ENCODE measurements around the gene ABI3BP. TPM values are rescaled to one million over a fixed set of nuclear protein-coding genes. Genes with fewer than 3 reads are reported as not detected.

Gene ABI3BP
- total RNA-seq, 1 experiment from 2014 or later, result 0.15 TPM

DNA sequence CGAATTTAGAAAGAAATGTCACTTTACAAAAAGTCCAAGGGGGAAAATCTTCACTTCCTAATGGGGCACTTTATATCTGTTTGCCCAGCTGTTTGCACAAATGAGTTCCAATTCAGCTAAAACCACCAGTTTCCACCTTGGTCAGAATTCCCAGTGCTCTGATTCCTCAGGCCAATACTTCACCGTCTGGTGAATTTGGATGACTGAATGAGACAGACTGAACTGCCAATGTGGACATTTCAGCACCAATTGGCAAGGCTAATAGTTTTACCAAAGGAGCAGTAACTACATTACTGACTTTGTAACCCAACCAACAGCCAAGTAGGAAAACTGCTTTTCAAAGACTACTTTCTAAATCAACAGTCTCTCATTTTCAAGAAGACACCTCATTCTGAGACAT, 51.8 kb downstream of the ABI3BP start:
- Histone ChIP-seq H3K9me3 (ENCODE audit: control insufficient read depth in 1 of 2, insufficient read depth in 1 of 2, low read depth in 1 of 2, low read length in 2 of 2) (no peaks in the 10 kb centered on the region), H3K4me1 (ENCODE audit: control insufficient read depth in 1 of 2, insufficient read depth in 2 of 2, low read length in 2 of 2) (no peaks in the 10 kb centered on the region), H3K4me2 (ENCODE audit: low read length) (no peak overlapping the region), H3K9ac (ENCODE audit: low read length) (no peak overlapping the region), H3K79me2 (ENCODE audit: insufficient read depth, low read length) (no peaks in the 10 kb centered on the region), H3K4me3 (replicated peaks in 1 of 2; ENCODE audit: low read depth in 1 of 2, low read length in 2 of 2) (no peak overlapping the region), H3K9me2 (ENCODE audit: insufficient read depth) (no peaks in the 10 kb centered on the region), H3K27ac (ENCODE audit: low read depth, low read length) (no peak overlapping the region), H4K20me1 (ENCODE audit: insufficient read depth) (no peaks in the 10 kb centered on the region), H3K36me3 (ENCODE audit: control insufficient read depth in 1 of 2, insufficient read depth in 2 of 2, low read length in 2 of 2) (no peaks in the 10 kb centered on the region), H3K27me3 (ENCODE audit: insufficient read depth, low read length) (no peaks in the 10 kb centered on the region), H2AFZ (ENCODE audit: low read depth, low read length, poor library complexity, severe bottlenecking) (no peak overlapping the region)
- DNase-seq (ENCODE audit: low read depth, low spot score) (no peak), ATAC-seq (no peak)
- intact Hi-C loops (cut with micrococcal nuclease), result no loop called here
- no TSS peak for BruUV-seq (replicated peaks)
- ChIA-PET RAD21 (ENCODE audit: low non-redundant PET in 1 of 2, low total read pairs in 2 of 2, uncharacterized antibody in 2 of 2, unreplicated experiment in 2 of 2) (no interaction called here), CTCF (interaction anchor here (0.6 kb wide), 1 partner anchor 15 kb away, joined by 3 read pairs; no protein-coding TSS in a partner anchor), POLR2A (no interaction called here)
- no peak for TF ChIP-seq YY1 (IDR thresholded peaks at IDR 0.05; ENCODE audit: extremely low read depth, insufficient replicate concordance, low read depth, low read length)
- TF ChIP-seq, protein P1, sequence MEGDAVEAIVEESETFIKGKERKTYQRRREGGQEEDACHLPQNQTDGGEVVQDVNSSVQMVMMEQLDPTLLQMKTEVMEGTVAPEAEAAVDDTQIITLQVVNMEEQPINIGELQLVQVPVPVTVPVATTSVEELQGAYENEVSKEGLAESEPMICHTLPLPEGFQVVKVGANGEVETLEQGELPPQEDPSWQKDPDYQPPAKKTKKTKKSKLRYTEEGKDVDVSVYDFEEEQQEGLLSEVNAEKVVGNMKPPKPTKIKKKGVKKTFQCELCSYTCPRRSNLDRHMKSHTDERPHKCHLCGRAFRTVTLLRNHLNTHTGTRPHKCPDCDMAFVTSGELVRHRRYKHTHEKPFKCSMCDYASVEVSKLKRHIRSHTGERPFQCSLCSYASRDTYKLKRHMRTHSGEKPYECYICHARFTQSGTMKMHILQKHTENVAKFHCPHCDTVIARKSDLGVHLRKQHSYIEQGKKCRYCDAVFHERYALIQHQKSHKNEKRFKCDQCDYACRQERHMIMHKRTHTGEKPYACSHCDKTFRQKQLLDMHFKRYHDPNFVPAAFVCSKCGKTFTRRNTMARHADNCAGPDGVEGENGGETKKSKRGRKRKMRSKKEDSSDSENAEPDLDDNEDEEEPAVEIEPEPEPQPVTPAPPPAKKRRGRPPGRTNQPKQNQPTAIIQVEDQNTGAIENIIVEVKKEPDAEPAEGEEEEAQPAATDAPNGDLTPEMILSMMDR (IDR thresholded peaks at IDR 0.05 in 2 of 3, conservative IDR thresholded peaks at IDR 0.05 in 1 of 3; ENCODE audit: borderline replicate concordance in 1 of 3, insufficient read depth in 1 of 3, low read depth in 2 of 3, low read length in 2 of 3), result no peak
- TF ChIP-seq CBX3 (IDR thresholded peaks at IDR 0.05; ENCODE audit: low read depth), result no peak
- TF ChIP-seq JUND (IDR thresholded peaks at IDR 0.05), result no peak

DNA sequence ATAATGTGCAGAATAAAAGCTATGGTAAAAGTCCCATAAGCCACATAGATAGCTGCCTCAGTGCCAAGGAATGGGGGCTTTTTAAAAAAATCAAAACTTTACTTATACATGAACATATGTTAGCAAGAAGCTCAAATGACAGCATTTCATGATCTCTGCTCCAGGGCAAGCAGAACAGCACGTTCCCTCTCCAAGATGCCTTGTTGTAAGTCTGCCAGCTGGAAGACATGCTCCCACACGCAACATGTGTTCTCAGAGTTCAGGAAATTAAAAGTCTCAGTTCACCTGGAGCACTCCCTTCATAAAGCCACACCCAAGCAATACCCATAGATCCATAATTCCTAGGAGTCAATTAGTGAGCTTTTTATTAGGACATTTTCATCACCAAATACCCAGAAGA, 52.2 kb downstream of the ABI3BP start:
- CTCF ChIA-PET, result interaction anchor here (0.6 kb wide), 1 partner anchor 15 kb away, joined by 3 read pairs; no protein-coding TSS in a partner anchor
- Histone ChIP-seq H3K79me2 (ENCODE audit: insufficient read depth, low read length) (no peaks in the 10 kb centered on the region), H4K20me1 (ENCODE audit: insufficient read depth) (no peaks in the 10 kb centered on the region), H3K4me2 (ENCODE audit: low read length) (no peak overlapping the region), H3K27me3 (ENCODE audit: insufficient read depth, low read length) (no peaks in the 10 kb centered on the region), H3K9me3 (ENCODE audit: control insufficient read depth in 1 of 2, insufficient read depth in 1 of 2, low read depth in 1 of 2, low read length in 2 of 2) (no peaks in the 10 kb centered on the region), H3K36me3 (ENCODE audit: control insufficient read depth in 1 of 2, insufficient read depth in 2 of 2, low read length in 2 of 2) (no peaks in the 10 kb centered on the region), H3K4me3 (replicated peaks in 1 of 2; ENCODE audit: low read depth in 1 of 2, low read length in 2 of 2) (no peak overlapping the region), H3K9ac (ENCODE audit: low read length) (no peak overlapping the region), H3K27ac (ENCODE audit: low read depth, low read length) (no peak overlapping the region), H3K4me1 (ENCODE audit: control insufficient read depth in 1 of 2, insufficient read depth in 2 of 2, low read length in 2 of 2) (no peaks in the 10 kb centered on the region), H2AFZ (ENCODE audit: low read depth, low read length, poor library complexity, severe bottlenecking) (no peak overlapping the region), H3K9me2 (ENCODE audit: insufficient read depth) (no peaks in the 10 kb centered on the region)
- intact Hi-C loops (cut with micrococcal nuclease), result no loop called here
- ATAC-seq, result no peak
- no TSS peak for BruUV-seq (replicated peaks)
- RAD21 ChIA-PET (ENCODE audit: low non-redundant PET in 1 of 2, low total read pairs in 2 of 2, uncharacterized antibody in 2 of 2, unreplicated experiment in 2 of 2), result no interaction called here
- POLR2A ChIA-PET, result no interaction called here
- DNase-seq (ENCODE audit: low read depth, low spot score), result no peak
- TF ChIP-seq, protein P2, sequence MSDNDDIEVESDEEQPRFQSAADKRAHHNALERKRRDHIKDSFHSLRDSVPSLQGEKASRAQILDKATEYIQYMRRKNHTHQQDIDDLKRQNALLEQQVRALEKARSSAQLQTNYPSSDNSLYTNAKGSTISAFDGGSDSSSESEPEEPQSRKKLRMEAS (IDR thresholded peaks at IDR 0.05), result no peak
- TF ChIP-seq, protein P3, sequence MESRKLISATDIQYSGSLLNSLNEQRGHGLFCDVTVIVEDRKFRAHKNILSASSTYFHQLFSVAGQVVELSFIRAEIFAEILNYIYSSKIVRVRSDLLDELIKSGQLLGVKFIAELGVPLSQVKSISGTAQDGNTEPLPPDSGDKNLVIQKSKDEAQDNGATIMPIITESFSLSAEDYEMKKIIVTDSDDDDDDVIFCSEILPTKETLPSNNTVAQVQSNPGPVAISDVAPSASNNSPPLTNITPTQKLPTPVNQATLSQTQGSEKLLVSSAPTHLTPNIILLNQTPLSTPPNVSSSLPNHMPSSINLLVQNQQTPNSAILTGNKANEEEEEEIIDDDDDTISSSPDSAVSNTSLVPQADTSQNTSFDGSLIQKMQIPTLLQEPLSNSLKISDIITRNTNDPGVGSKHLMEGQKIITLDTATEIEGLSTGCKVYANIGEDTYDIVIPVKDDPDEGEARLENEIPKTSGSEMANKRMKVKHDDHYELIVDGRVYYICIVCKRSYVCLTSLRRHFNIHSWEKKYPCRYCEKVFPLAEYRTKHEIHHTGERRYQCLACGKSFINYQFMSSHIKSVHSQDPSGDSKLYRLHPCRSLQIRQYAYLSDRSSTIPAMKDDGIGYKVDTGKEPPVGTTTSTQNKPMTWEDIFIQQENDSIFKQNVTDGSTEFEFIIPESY (IDR thresholded peaks at IDR 0.05; ENCODE audit: extremely low read depth, insufficient replicate concordance, low read length), result no peak
- TF ChIP-seq CBX3 (IDR thresholded peaks at IDR 0.05; ENCODE audit: low read depth) (no peak), ZNF274 (IDR thresholded peaks at IDR 0.05; ENCODE audit: low read depth, low read length) (no peak), SRF (IDR thresholded peaks at IDR 0.05; ENCODE audit: low read depth) (no peak), ZFX (IDR thresholded peaks at IDR 0.05) (no peak), POLR2A (IDR thresholded peaks at IDR 0.05; ENCODE audit: borderline replicate concordance, extremely low read depth, insufficient read depth, insufficient read length) (no peak), POLR2AphosphoS5 (IDR thresholded peaks at IDR 0.05; ENCODE audit: low read depth, low read length) (no peak), RAD21 (IDR thresholded peaks at IDR 0.05; ENCODE audit: low read depth) (no peak)
- TF ChIP-seq, protein P4, sequence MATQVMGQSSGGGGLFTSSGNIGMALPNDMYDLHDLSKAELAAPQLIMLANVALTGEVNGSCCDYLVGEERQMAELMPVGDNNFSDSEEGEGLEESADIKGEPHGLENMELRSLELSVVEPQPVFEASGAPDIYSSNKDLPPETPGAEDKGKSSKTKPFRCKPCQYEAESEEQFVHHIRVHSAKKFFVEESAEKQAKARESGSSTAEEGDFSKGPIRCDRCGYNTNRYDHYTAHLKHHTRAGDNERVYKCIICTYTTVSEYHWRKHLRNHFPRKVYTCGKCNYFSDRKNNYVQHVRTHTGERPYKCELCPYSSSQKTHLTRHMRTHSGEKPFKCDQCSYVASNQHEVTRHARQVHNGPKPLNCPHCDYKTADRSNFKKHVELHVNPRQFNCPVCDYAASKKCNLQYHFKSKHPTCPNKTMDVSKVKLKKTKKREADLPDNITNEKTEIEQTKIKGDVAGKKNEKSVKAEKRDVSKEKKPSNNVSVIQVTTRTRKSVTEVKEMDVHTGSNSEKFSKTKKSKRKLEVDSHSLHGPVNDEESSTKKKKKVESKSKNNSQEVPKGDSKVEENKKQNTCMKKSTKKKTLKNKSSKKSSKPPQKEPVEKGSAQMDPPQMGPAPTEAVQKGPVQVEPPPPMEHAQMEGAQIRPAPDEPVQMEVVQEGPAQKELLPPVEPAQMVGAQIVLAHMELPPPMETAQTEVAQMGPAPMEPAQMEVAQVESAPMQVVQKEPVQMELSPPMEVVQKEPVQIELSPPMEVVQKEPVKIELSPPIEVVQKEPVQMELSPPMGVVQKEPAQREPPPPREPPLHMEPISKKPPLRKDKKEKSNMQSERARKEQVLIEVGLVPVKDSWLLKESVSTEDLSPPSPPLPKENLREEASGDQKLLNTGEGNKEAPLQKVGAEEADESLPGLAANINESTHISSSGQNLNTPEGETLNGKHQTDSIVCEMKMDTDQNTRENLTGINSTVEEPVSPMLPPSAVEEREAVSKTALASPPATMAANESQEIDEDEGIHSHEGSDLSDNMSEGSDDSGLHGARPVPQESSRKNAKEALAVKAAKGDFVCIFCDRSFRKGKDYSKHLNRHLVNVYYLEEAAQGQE (IDR thresholded peaks at IDR 0.05; ENCODE audit: low read depth), result no peak
